ENCODE measurements around the gene GPBAR1. TPM values are rescaled to one million over a fixed set of nuclear protein-coding genes. Genes with fewer than 3 reads are reported as not detected.
A peak's percentile ranks its signal among the peaks of the same experiment; 100 is the strongest.

The GPBAR1 gene
- total and polyA plus RNA-seq, 9 of the 15 experiments (the other 6 are each of a cell fraction or from before 2014, with no cell fraction given), result not detected

DNA sequence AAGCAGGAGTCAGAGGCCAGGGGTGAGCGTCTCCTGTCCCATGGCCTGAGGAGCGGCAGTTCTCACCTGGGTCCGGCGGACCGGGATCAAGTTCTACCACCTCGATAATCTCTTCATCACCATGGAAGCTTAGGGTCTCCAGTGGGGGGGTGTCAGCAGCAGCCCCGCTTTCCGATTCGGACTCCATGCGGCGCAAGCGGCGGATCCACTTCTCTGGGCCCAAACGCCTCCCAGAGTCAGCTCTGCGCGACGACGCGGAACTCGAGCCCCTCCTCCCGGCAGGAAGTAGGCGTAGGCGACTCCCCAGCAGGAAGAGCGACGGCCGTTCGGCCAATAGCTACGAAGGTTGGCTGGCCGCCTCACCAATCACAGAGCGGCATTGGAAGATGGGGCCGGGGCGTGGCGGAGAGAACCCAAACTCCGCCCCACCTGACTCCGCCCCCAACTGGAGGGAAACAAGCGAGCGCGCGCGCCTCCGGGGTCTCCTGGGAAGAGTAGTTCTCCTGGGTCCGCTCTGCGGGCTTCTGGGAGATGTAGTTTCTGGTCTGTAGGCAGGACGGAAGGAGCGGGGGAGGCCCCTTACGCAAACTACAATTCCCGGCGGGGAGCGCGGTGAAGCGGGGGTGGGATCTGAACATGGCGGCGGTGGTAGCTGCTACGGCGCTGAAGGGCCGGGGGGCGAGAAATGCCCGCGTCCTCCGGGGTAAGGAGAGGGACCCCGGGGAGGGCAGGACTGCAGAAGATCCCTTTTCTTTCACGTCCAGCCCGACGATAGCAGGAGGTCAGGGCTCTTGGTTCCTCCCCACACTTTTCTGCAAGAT lies 9.3 kb downstream of the GPBAR1 start, which contains the start of the genes AAMP and PNKD (continued):
- TF ChIP-seq ZBTB40 (IDR thresholded peaks at IDR 0.05) (peak; percentile 87), ZBTB40 (CRISPR knock-in tag; IDR thresholded peaks at IDR 0.05) (no peak), CREB3 (tag; conservative IDR thresholded peaks at IDR 0.05; ENCODE audit: low read depth) (no peak), CSDE1 (IDR thresholded peaks at IDR 0.05) (no peak), KDM5B (IDR thresholded peaks at IDR 0.05; ENCODE audit: insufficient replicate concordance, low read depth, low read length) (peak; percentile 65), STAT5A (IDR thresholded peaks at IDR 0.05; ENCODE audit: borderline replicate concordance, low read length) (no peak), NFIX (CRISPR knock-in tag; IDR thresholded peaks at IDR 0.05; ENCODE audit: low read depth) (no peak), CBFB (CRISPR knock-in tag; IDR thresholded peaks at IDR 0.05) (no peak), C11orf30 (IDR thresholded peaks at IDR 0.05; ENCODE audit: low read depth) (peak; percentile 82), PCBP2 (IDR thresholded peaks at IDR 0.05; ENCODE audit: low read depth, low read length, poor library complexity, severe bottlenecking) (no peak), BMI1 (IDR thresholded peaks at IDR 0.05; ENCODE audit: low read length) (no peak), ZNF282 (CRISPR knock-in tag; IDR thresholded peaks at IDR 0.05) (no peak), ASH1L (IDR thresholded peaks at IDR 0.05; ENCODE audit: borderline replicate concordance, low read depth, partially characterized antibody) (peak; percentile 94), MBD2 (IDR thresholded peaks at IDR 0.05; ENCODE audit: borderline replicate concordance, low read depth) (peak; percentile 93), NRF1 (conservative IDR thresholded peaks at IDR 0.05 in 1 of 2, IDR thresholded peaks at IDR 0.05 in 1 of 2) (peak; percentile 86 to 88), KLF16 (IDR thresholded peaks at IDR 0.05) (peak; percentile 52; the same call in 1 of the 2 replicates), MXD1 (CRISPR knock-in tag; IDR thresholded peaks at IDR 0.05; ENCODE audit: borderline replicate concordance, poor library complexity, severe bottlenecking) (no peak)

Measured in K562 (cell line).